WTC11 (cell line): ENCODE data around the gene DDX51. TPM values are rescaled to one million over a fixed set of nuclear protein-coding genes. Genes with fewer than 3 reads are reported as not detected.

Experiments used
- ATAC-seq: fragments of 200-7000 bp; cut with Tn5 transposase; 2 replicates; pipeline ENCODE4 v1.10.0; 2021; ENCODE audit warnings: mild to moderate bottlenecking, moderate library complexity
- CTCF ChIA-PET: fragments of 300-600 bp; sonication (Branson Sonifier 250); formaldehyde crosslinking; loops from one replicate; lab custom pipeline; 2021; ENCODE audit warnings: antibody characterized with exemption; lab: Charles Lee
- POLR2A ChIA-PET: fragments of 350-600 bp; sonication (Branson Sonifier 250); formaldehyde crosslinking; loops from one replicate; lab custom pipeline; 2021; ENCODE audit warnings: antibody characterized with exemption; lab: Charles Lee
- DNase-seq: peaks from one replicate; pipeline ENCODE4 v3.0.0; 2021; ENCODE audit warnings: low spot score
- H3K27ac Mint-ChIP-seq: 2 replicates; pipeline ENCODE4 v1.8.0; 2021; ENCODE audit warnings: mixed read lengths
- H3K27me3 Mint-ChIP-seq: 2 replicates; pipeline ENCODE4 v1.8.0; 2021; ENCODE audit warnings: low read depth, mild to moderate bottlenecking, moderate library complexity, mixed read lengths
- H3K36me3 Mint-ChIP-seq: 2 replicates; pipeline ENCODE4 v1.8.0; 2021; ENCODE audit warnings: mixed read lengths
- H3K4me1 Mint-ChIP-seq: 2 replicates; pipeline ENCODE4 v1.8.0; 2022; ENCODE audit warnings: mixed read lengths
- H3K4me3 Mint-ChIP-seq: 2 replicates; pipeline ENCODE4 v1.8.0; 2021; ENCODE audit warnings: mild to moderate bottlenecking, moderate library complexity, mixed read lengths
- H3K9me3 Mint-ChIP-seq: 2 replicates; pipeline ENCODE4 v1.8.0; 2021; ENCODE audit warnings: mixed read lengths
- ATF1 ChIP-seq: sonication (generic); formaldehyde crosslinking; IDR thresholded peaks from 2 replicates; pipeline ENCODE4 v1.8.1; 2023; ENCODE audit warnings: mild to moderate bottlenecking, moderate library complexity, missing genetic modification reagents
- CBFB ChIP-seq: sonication (generic); formaldehyde crosslinking; IDR thresholded peaks from 2 replicates; pipeline ENCODE4 v1.8.1; 2022; ENCODE audit warnings: mild to moderate bottlenecking, low read depth, missing genetic modification reagents
- CREM ChIP-seq: sonication (generic); formaldehyde crosslinking; IDR thresholded peaks from 2 replicates; pipeline ENCODE4 v1.8.1; 2022; ENCODE audit warnings: mild to moderate bottlenecking, missing genetic modification reagents, moderate library complexity
- ELF4 ChIP-seq: sonication (generic); formaldehyde crosslinking; IDR thresholded peaks from 2 replicates; pipeline ENCODE4 v1.8.1; 2022; ENCODE audit warnings: low read depth, mild to moderate bottlenecking, moderate library complexity, missing genetic modification reagents
- EMX1 ChIP-seq: fragments of 250-450 bp; sonication (Bioruptor Pico); IDR thresholded peaks from 2 replicates; pipeline ENCODE4 v1.8.0; 2021; ENCODE audit warnings: mild to moderate bottlenecking
- FOXJ3 ChIP-seq: sonication (generic); formaldehyde crosslinking; IDR thresholded peaks from 2 replicates; pipeline ENCODE4 v1.9.0; 2021; ENCODE audit warnings: missing genetic modification reagents, mild to moderate bottlenecking, borderline replicate concordance
- GTF2I ChIP-seq: fragments of 250-450 bp; sonication (Bioruptor Pico); conservative IDR thresholded peaks from 2 replicates; pipeline ENCODE4 v1.4.0; 2021; ENCODE audit warnings: mild to moderate bottlenecking
- HMGA2 ChIP-seq: fragments of 250-450 bp; sonication (Bioruptor Pico); IDR thresholded peaks from 2 replicates; pipeline ENCODE4 v1.4.0; 2021; ENCODE audit warnings: mild to moderate bottlenecking, moderate library complexity
- JAZF1 ChIP-seq: fragments of 250-450 bp; sonication (Bioruptor Pico); IDR thresholded peaks from 2 replicates; pipeline ENCODE4 v1.9.0; 2021; ENCODE audit warnings: moderate library complexity, mild to moderate bottlenecking, inconsistent platforms
- MYBL2 ChIP-seq: sonication (generic); formaldehyde crosslinking; IDR thresholded peaks from 2 replicates; pipeline ENCODE4 v1.8.1; 2023; ENCODE audit warnings: mild to moderate bottlenecking, moderate library complexity, missing genetic modification reagents
- NFE2L1 ChIP-seq: sonication (generic); formaldehyde crosslinking; IDR thresholded peaks from 2 replicates; pipeline ENCODE4 v1.8.1; 2023; ENCODE audit warnings: missing genetic modification reagents
- PRRX2 ChIP-seq: fragments of 250-450 bp; sonication (Bioruptor Pico); IDR thresholded peaks from 2 replicates; pipeline ENCODE4 v1.8.0; 2021; ENCODE audit warnings: mild to moderate bottlenecking
- SMAD4 ChIP-seq: sonication (generic); formaldehyde crosslinking; IDR thresholded peaks from 2 replicates; pipeline ENCODE4 v1.8.0; 2022; ENCODE audit warnings: mild to moderate bottlenecking, missing genetic modification reagents
- TCF7 ChIP-seq: sonication (generic); formaldehyde crosslinking; IDR thresholded peaks from 2 replicates; pipeline ENCODE4 v1.8.0; 2022; ENCODE audit warnings: mild to moderate bottlenecking, low read depth, missing genetic modification reagents, moderate library complexity
- ZBTB21 ChIP-seq: sonication (generic); formaldehyde crosslinking; IDR thresholded peaks from 2 replicates; pipeline ENCODE4 v1.8.1; 2023; ENCODE audit warnings: mild to moderate bottlenecking, missing genetic modification reagents, borderline replicate concordance
- ZNF121 ChIP-seq: sonication (generic); formaldehyde crosslinking; IDR thresholded peaks from 2 replicates; pipeline ENCODE4 v1.8.0; 2023; ENCODE audit warnings: missing genetic modification reagents
- ZNF532 ChIP-seq: fragments of 250-450 bp; sonication (Bioruptor Pico); IDR thresholded peaks from 2 replicates; pipeline ENCODE4 v1.9.0; 2021; ENCODE audit warnings: mild to moderate bottlenecking, borderline replicate concordance
- total RNA-seq: library from RNA; stranded (reverse); gene quantifications from 3 replicates; pipeline ENCODE4 v1.2.3, GENCODE V29; 2021
- TF ChIP-seq, protein P1 (sequence below): sonication (generic); formaldehyde crosslinking; IDR thresholded peaks from 2 replicates; pipeline ENCODE4 v1.8.1; 2022; ENCODE audit warnings: low read depth, mild to moderate bottlenecking, moderate library complexity, missing genetic modification reagents, borderline replicate concordance
- TF ChIP-seq, protein P2 (sequence below): sonication (generic); formaldehyde crosslinking; IDR thresholded peaks from 2 replicates; pipeline ENCODE4 v1.8.0; 2022; ENCODE audit warnings: mild to moderate bottlenecking, missing genetic modification reagents
- TF ChIP-seq, protein P3 (sequence below): fragments of 250-450 bp; sonication (Bioruptor Pico); IDR thresholded peaks from 2 replicates; pipeline ENCODE4 v2.1.2; 2022; ENCODE audit warnings: mild to moderate bottlenecking, moderate library complexity
- TF ChIP-seq, protein P4 (sequence below): sonication (generic); formaldehyde crosslinking; IDR thresholded peaks from 2 replicates; pipeline ENCODE4 v1.8.1; 2022; ENCODE audit warnings: mild to moderate bottlenecking, missing genetic modification reagents, moderate library complexity, borderline replicate concordance

Gene DDX51
- total RNA-seq, 1 experiment from 2014 or later: 32.7 TPM

- TF ChIP-seq TCF7 (CRISPR knock-in tag) (no peak), ZNF121 (CRISPR knock-in tag) (no peak), ATF1 (CRISPR knock-in tag) (no peak)
These were observed 24.4 kb upstream of the DDX51 start (continued) for GRCh38 chr12:132168311-132169031.

- ChIA-PET CTCF (interaction anchor here (1.4 to 1.8 kb wide), 3 partner anchors 14 to 246 kb away, joined by 3 to 7 read pairs (median 5); no protein-coding TSS in a partner anchor), POLR2A (no interaction called here)
- Mint-ChIP-seq H3K4me1 (no peaks in the 10 kb centered on the region), H3K36me3 (no peaks in the 10 kb centered on the region), H3K27me3 (peaks cover 20% of the 10 kb centered on the region), H3K4me3 (no peak overlapping the region), H3K9me3 (peaks cover 15% of the 10 kb centered on the region), H3K27ac (no peak overlapping the region)
- peak; percentile 12 for DNase-seq
- ATAC-seq: no peak
- no peak for TF ChIP-seq JAZF1 (CRISPR knock-in tag)
- TF ChIP-seq HMGA2 (CRISPR knock-in tag): no peak
- TF ChIP-seq CBFB (CRISPR knock-in tag): no peak
- TF ChIP-seq, protein P1, sequence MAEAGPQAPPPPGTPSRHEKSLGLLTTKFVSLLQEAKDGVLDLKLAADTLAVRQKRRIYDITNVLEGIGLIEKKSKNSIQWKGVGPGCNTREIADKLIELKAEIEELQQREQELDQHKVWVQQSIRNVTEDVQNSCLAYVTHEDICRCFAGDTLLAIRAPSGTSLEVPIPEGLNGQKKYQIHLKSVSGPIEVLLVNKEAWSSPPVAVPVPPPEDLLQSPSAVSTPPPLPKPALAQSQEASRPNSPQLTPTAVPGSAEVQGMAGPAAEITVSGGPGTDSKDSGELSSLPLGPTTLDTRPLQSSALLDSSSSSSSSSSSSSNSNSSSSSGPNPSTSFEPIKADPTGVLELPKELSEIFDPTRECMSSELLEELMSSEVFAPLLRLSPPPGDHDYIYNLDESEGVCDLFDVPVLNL (CRISPR knock-in tag): no peak
- TF ChIP-seq GTF2I (CRISPR knock-in tag): no peak
- TF ChIP-seq, protein P2, sequence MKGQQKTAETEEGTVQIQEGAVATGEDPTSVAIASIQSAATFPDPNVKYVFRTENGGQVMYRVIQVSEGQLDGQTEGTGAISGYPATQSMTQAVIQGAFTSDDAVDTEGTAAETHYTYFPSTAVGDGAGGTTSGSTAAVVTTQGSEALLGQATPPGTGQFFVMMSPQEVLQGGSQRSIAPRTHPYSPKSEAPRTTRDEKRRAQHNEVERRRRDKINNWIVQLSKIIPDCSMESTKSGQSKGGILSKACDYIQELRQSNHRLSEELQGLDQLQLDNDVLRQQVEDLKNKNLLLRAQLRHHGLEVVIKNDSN (CRISPR knock-in tag): no peak
- TF ChIP-seq, protein P3, sequence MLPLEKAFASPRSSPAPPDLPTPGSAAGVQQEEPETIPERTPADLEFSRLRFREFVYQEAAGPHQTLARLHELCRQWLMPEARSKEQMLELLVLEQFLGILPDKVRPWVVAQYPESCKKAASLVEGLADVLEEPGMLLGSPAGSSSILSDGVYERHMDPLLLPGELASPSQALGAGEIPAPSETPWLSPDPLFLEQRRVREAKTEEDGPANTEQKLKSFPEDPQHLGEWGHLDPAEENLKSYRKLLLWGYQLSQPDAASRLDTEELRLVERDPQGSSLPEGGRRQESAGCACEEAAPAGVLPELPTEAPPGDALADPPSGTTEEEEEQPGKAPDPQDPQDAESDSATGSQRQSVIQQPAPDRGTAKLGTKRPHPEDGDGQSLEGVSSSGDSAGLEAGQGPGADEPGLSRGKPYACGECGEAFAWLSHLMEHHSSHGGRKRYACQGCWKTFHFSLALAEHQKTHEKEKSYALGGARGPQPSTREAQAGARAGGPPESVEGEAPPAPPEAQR (CRISPR knock-in tag): no peak
These were observed 23.6 kb upstream of the DDX51 start for GRCh38 chr12:132167611-132168310.

- ATAC-seq (no peak), DNase-seq (peak; percentile 5)
- peaks cover 17% of the 10 kb centered on the region for H3K27me3 Mint-ChIP-seq
- no peaks in the 10 kb centered on the region for H3K36me3 Mint-ChIP-seq
- POLR2A ChIA-PET: no interaction called here
- H3K27ac Mint-ChIP-seq: no peak overlapping the region
- CTCF ChIA-PET: interaction anchor here (1.4 to 1.8 kb wide), 3 partner anchors 13 to 247 kb away, joined by 3 to 7 read pairs (median 5); no protein-coding TSS in a partner anchor
- peaks cover 15% of the 10 kb centered on the region for H3K9me3 Mint-ChIP-seq
- H3K4me1 Mint-ChIP-seq: no peaks in the 10 kb centered on the region
- H3K4me3 Mint-ChIP-seq: no peak overlapping the region
- TF ChIP-seq, protein P4, sequence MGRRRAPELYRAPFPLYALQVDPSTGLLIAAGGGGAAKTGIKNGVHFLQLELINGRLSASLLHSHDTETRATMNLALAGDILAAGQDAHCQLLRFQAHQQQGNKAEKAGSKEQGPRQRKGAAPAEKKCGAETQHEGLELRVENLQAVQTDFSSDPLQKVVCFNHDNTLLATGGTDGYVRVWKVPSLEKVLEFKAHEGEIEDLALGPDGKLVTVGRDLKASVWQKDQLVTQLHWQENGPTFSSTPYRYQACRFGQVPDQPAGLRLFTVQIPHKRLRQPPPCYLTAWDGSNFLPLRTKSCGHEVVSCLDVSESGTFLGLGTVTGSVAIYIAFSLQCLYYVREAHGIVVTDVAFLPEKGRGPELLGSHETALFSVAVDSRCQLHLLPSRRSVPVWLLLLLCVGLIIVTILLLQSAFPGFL (CRISPR knock-in tag): no peak
- TF ChIP-seq ZBTB21 (CRISPR knock-in tag) (no peak), EMX1 (CRISPR knock-in tag) (no peak), NFE2L1 (CRISPR knock-in tag) (no peak), CREM (no peak), FOXJ3 (CRISPR knock-in tag) (no peak), MYBL2 (CRISPR knock-in tag) (no peak), ZNF532 (CRISPR knock-in tag) (no peak), SMAD4 (CRISPR knock-in tag) (no peak), PRRX2 (CRISPR knock-in tag) (no peak), ELF4 (CRISPR knock-in tag) (no peak)
- TF ChIP-seq, protein P1 (CRISPR knock-in tag): no peak
These were observed 22.9 kb upstream of the DDX51 start for GRCh38 chr12:132166801-132167591.
